Bronchial epithelial cell (primary cell): ENCODE data around the gene CELA1. TPM values are rescaled to one million over a fixed set of nuclear protein-coding genes. Genes with fewer than 3 reads are reported as not detected.

Experiments
- DNase-seq: peaks from one replicate; pipeline ENCODE4 v3.0.0-alpha.2; 2010; ENCODE audit warnings: low read depth
- FAIRE-seq: peaks from 2 replicates; lab custom pipeline; 2011; peaks lifted over from hg19 to GRCh38; lab: Jason Lieb, UNC
- H3K27me3 ChIP-seq: 2 replicates; pipeline ENCODE4 v1.5.1; 2011; ENCODE audit warnings: low read length; ENCODE audit not compliant: control insufficient read depth, insufficient read depth
- H3K36me3 ChIP-seq: 2 replicates; pipeline ENCODE4 v1.5.1; 2011; ENCODE audit warnings: low read length; ENCODE audit not compliant: control insufficient read depth, insufficient read depth
- H3K4me3 ChIP-seq: 2 replicates; pipeline ENCODE4 v1.5.1; 2011; ENCODE audit warnings: mild to moderate bottlenecking, low read depth, low read length, control low read depth
- CTCF ChIP-seq: IDR thresholded peaks from 2 replicates; pipeline ENCODE4 v1.5.1; 2011; ENCODE audit warnings: mild to moderate bottlenecking, moderate library complexity, low read length, control low read depth, inconsistent platforms; ENCODE audit not compliant: insufficient read depth, severe bottlenecking
- total RNA-seq: library from RNA; depleted of rRNA; stranded (reverse); fragments of >200 nt; gene quantifications from 2 replicates; pipeline ENCODE4 v1.2.1, GENCODE V29; 2014

CELA1 gene
- total RNA-seq, 1 donor from 2014 or later: not detected

DNA sequence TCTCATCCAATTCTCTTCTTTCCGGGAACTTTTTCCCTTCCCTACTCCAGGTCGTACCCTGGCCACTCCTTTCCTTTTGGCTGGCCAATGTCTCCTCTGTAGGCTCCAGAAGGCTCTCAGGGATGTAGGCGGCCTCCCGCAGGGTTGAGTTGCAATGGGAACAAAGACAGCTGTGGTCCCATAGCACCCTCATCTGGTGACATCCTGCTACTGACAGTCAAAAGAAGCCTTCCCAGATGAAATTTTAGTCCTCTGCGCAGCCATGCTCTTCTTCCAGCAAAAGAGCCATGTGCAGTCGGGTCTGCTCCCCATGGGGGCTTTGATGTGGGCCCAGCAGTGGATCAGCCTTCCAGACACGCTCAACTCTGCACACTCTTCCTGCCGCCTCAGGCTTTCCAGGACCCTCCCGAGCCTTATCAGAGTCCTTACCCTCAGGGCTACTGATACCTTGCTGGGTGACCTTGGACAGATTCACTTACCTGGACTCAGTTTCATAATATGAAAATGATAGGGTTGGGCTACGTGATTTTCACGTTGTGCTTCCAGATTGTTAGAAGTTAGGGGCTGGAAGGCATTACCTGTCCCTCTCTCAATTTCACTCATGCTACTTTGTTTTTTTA, 5.5 kb upstream of the CELA1 start:
- DNase-seq: peak; percentile 33
- Histone ChIP-seq H3K36me3 (peaks cover 8% of the 10 kb centered on the region), H3K4me3 (no peak overlapping the region), H3K27me3 (no peaks in the 10 kb centered on the region)
- TF ChIP-seq CTCF: peak; percentile 75
- FAIRE-seq: no peak

DNA sequence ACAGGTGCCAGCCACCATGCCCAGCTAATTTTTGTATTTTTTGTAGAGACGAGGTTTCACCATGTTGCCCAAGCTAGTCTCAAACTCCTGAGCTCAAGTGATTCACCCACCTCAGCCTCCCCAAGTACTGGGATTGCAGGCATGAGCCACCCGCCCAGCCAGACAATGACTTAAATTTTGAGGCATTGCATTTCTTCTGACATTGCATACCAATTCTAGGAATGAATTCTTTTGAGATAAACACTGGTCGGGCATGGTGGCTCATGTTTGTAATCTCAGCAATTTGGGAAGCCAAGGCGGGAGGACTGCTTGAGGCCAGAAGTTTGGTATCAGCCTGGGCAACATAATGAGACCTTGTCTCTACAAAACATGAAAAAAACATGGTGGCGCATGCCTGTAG, 2.5 kb upstream of the CELA1 start:
- Histone ChIP-seq H3K27me3 (no peaks in the 10 kb centered on the region), H3K36me3 (no peaks in the 10 kb centered on the region), H3K4me3 (no peak overlapping the region)
- peak; percentile 73 for DNase-seq
- no peak for TF ChIP-seq CTCF
- FAIRE-seq: no peak

DNA sequence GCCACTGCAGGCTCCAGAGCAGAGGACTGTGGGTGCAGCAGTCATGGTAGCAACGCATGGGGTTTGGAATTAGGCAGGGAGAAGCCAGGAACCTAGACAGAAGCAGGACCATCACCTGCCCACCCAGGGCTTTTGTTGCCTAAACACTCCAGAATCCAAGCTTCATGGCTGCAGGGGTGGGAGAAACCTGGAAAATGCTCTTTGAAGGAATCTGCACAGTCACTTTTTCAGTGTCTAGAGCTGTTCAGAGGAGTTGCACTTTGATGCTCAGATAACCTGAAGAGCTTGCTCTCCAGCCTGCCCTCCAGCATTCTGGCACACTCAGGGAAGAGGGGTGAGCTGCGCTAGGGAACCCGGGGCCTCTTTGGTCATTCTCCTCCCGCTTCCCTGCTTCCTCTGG, 1.6 kb upstream of the CELA1 start:
- H3K27me3 ChIP-seq: no peaks in the 10 kb centered on the region
- no peak for FAIRE-seq
- no peak for TF ChIP-seq CTCF
- no peak for DNase-seq
- H3K4me3 ChIP-seq: no peak overlapping the region
- H3K36me3 ChIP-seq: no peaks in the 10 kb centered on the region

- DNase-seq (no peak), FAIRE-seq (no peak)
- Histone ChIP-seq H3K4me3 (no peak overlapping the region), H3K27me3 (no peaks in the 10 kb centered on the region), H3K36me3 (no peaks in the 10 kb centered on the region)
- TF ChIP-seq CTCF: no peak
Observed at GRCh38 chr12:51345681-51346080, 798 bp downstream of the CELA1 start.

DNA sequence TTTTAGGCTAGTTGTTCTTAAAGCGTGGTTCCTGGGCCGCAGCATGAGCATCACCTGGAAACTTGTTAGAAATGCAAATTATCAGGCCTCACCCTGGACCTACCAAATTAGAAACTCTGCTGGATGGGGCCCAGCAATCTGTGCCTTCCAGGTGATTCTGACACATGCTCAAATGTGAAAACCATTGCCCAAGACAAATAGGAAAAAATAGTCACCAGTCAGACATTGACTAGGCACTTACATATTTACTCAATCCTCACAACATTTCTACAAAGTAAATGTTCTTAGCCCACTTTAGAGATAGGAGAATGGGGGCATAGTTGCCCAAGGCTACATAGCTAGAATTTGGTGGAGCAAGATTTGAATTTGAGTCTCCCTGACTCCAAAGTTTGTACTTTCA, 3.3 kb downstream of the CELA1 start:
- DNase-seq (peak; percentile 9), FAIRE-seq (no peak)
- no peak for TF ChIP-seq CTCF
- no peaks in the 10 kb centered on the region for H3K27me3 ChIP-seq
- no peaks in the 10 kb centered on the region for H3K36me3 ChIP-seq
- no peak overlapping the region for H3K4me3 ChIP-seq

DNA sequence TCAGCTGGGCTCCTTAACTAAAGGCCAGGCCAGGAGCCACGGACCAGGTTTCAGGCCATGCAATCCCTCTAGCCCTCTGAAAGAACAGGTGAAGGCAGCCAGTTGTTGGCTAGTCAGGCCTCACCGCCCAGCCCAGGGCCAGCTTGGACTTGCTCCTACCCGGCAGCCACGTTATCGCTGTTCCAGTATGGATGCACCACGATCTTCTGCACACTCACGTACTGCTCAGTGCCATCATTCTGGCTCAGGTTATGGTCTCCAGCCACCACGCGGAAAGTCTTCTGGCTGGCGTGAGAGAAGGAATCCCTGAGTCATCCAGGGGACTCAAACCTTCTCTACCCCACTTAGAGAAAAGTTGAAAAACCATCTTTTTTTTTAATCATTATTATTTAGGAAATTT, 4.1 kb downstream of the CELA1 start:
- no peaks in the 10 kb centered on the region for H3K27me3 ChIP-seq
- FAIRE-seq: no peak
- no peak for DNase-seq
- no peak for TF ChIP-seq CTCF
- H3K4me3 ChIP-seq: no peak overlapping the region
- no peaks in the 10 kb centered on the region for H3K36me3 ChIP-seq
